Activated T-helper 17 cell treated with anti-CD3 and anti-CD28 coated beads, Interleukin-2, amount 50 U/mL, for 72 hours (primary cell): ENCODE data around the gene STOML2. TPM values are rescaled to one million over a fixed set of nuclear protein-coding genes. Genes with fewer than 3 reads are reported as not detected.

ENCODE experiments used
- ATAC-seq: fragments of 150-1000 bp; cut with Tn5 transposase; replicated peaks from 2 replicates; pipeline ENCODE4 v1.10.0; 2021; ENCODE audit warnings: mild to moderate bottlenecking, moderate library complexity
- H3K27ac Mint-ChIP-seq: one replicate; pipeline ENCODE4 v1.8.0; 2022; ENCODE audit warnings: mixed read lengths
- H3K27me3 Mint-ChIP-seq: one replicate; pipeline ENCODE4 v1.8.0; 2022; ENCODE audit warnings: mixed read lengths
- H3K36me3 Mint-ChIP-seq: one replicate; pipeline ENCODE4 v1.8.0; 2022; ENCODE audit warnings: low read depth, mild to moderate bottlenecking, mixed read lengths
- H3K4me1 Mint-ChIP-seq: one replicate; pipeline ENCODE4 v1.8.0; 2022; ENCODE audit warnings: mixed read lengths
- H3K4me3 Mint-ChIP-seq: one replicate; pipeline ENCODE4 v1.8.0; 2022; ENCODE audit warnings: mild to moderate bottlenecking, mixed read lengths
- H3K9me3 Mint-ChIP-seq: one replicate; pipeline ENCODE4 v1.8.0; 2022; ENCODE audit warnings: mixed read lengths
- total RNA-seq, 2 donors: library from RNA; stranded (reverse); gene quantifications; one replicate each; pipeline ENCODE4 v1.2.3, GENCODE V29; 2022

Gene STOML2
- total RNA-seq, 2 donors from 2014 or later: 117 to 226 TPM

GRCh38 chr9:35071814-35072460, 31.0 kb downstream of the STOML2 start:
- peaks cover 96% of the 10 kb centered on the region for H3K36me3 Mint-ChIP-seq
- H3K27ac Mint-ChIP-seq: peak overlapping the region; percentile 97
- H3K9me3 Mint-ChIP-seq: no peaks in the 10 kb centered on the region
- H3K27me3 Mint-ChIP-seq: no peaks in the 10 kb centered on the region
- peak; percentile 49 for ATAC-seq
- peak overlapping the region; percentile 89 for H3K4me3 Mint-ChIP-seq
- H3K4me1 Mint-ChIP-seq: peaks cover 52% of the 10 kb centered on the region

- Mint-ChIP-seq H3K4me1 (peaks cover 56% of the 10 kb centered on the region), H3K27me3 (no peaks in the 10 kb centered on the region), H3K9me3 (no peaks in the 10 kb centered on the region), H3K4me3 (peak overlapping the region; percentile 89), H3K36me3 (peaks cover 97% of the 10 kb centered on the region), H3K27ac (peak overlapping the region; percentile 97)
- ATAC-seq: peak; percentile 23
Measured at GRCh38 chr9:35070823-35071813, 31.8 kb downstream of the STOML2 start.

- Mint-ChIP-seq H3K9me3 (no peaks in the 10 kb centered on the region), H3K27ac (peak overlapping the region; percentile 80), H3K4me1 (peaks cover 48% of the 10 kb centered on the region), H3K36me3 (peaks cover 97% of the 10 kb centered on the region), H3K27me3 (no peaks in the 10 kb centered on the region), H3K4me3 (peak overlapping the region; percentile 89)
- ATAC-seq: no peak
Measured at GRCh38 chr9:35069020-35069419, 33.9 kb downstream of the STOML2 start.

- Mint-ChIP-seq H3K36me3 (peaks cover 98% of the 10 kb centered on the region), H3K4me3 (peak overlapping the region; percentile 89), H3K4me1 (peaks cover 36% of the 10 kb centered on the region), H3K27me3 (no peaks in the 10 kb centered on the region), H3K27ac (peak overlapping the region; percentile 80), H3K9me3 (no peaks in the 10 kb centered on the region)
- ATAC-seq: no peak
Measured at GRCh38 chr9:35067056-35067455, 35.9 kb downstream of the STOML2 start.

- ATAC-seq: no peak
- Mint-ChIP-seq H3K4me3 (no peak overlapping the region), H3K4me1 (peaks cover 4% of the 10 kb centered on the region), H3K27me3 (no peaks in the 10 kb centered on the region), H3K36me3 (peaks cover 100% of the 10 kb centered on the region), H3K27ac (no peak overlapping the region), H3K9me3 (no peaks in the 10 kb centered on the region)
Measured at GRCh38 chr9:35060548-35061207, 42.3 kb downstream of the STOML2 start.

- H3K4me3 Mint-ChIP-seq: no peak overlapping the region
- no peaks in the 10 kb centered on the region for H3K27me3 Mint-ChIP-seq
- ATAC-seq: no peak
- H3K36me3 Mint-ChIP-seq: peaks cover 100% of the 10 kb centered on the region
- H3K4me1 Mint-ChIP-seq: peaks cover 4% of the 10 kb centered on the region
- H3K27ac Mint-ChIP-seq: peak overlapping the region; percentile 38
- no peaks in the 10 kb centered on the region for H3K9me3 Mint-ChIP-seq
Measured at GRCh38 chr9:35059438-35059837, 43.5 kb downstream of the STOML2 start.

GRCh38 chr9:35057271-35057620, 45.7 kb downstream of the STOML2 start:
- Mint-ChIP-seq H3K36me3 (peaks cover 100% of the 10 kb centered on the region), H3K27me3 (no peaks in the 10 kb centered on the region), H3K4me3 (no peak overlapping the region), H3K4me1 (peaks cover 4% of the 10 kb centered on the region), H3K27ac (peak overlapping the region; percentile 5), H3K9me3 (no peaks in the 10 kb centered on the region)
- no peak for ATAC-seq

- H3K27me3 Mint-ChIP-seq: no peaks in the 10 kb centered on the region
- no peak for ATAC-seq
Measured at GRCh38 chr9:35056571-35057270, 46.2 kb downstream of the STOML2 start.

GRCh38 chr9:35054871-35055644, 47.9 kb downstream of the STOML2 start:
- H3K36me3 Mint-ChIP-seq: peaks cover 100% of the 10 kb centered on the region
- H3K4me1 Mint-ChIP-seq: peaks cover 10% of the 10 kb centered on the region
- H3K4me3 Mint-ChIP-seq: no peak overlapping the region
- H3K27ac Mint-ChIP-seq: no peak overlapping the region
- no peak for ATAC-seq
- no peaks in the 10 kb centered on the region for H3K9me3 Mint-ChIP-seq
- no peaks in the 10 kb centered on the region for H3K27me3 Mint-ChIP-seq

More at GRCh38 chr9:35056571-35057270, 46.2 kb downstream of the STOML2 start:
- no peak overlapping the region for H3K4me3 Mint-ChIP-seq
- no peaks in the 10 kb centered on the region for H3K9me3 Mint-ChIP-seq
- peaks cover 100% of the 10 kb centered on the region for H3K36me3 Mint-ChIP-seq
- peaks cover 4% of the 10 kb centered on the region for H3K4me1 Mint-ChIP-seq
- peak overlapping the region; percentile 5 for H3K27ac Mint-ChIP-seq

GRCh38 chr9:35054185-35054835, 48.6 kb downstream of the STOML2 start:
- peaks cover 100% of the 10 kb centered on the region for H3K36me3 Mint-ChIP-seq
- H3K9me3 Mint-ChIP-seq: no peaks in the 10 kb centered on the region
- no peaks in the 10 kb centered on the region for H3K27me3 Mint-ChIP-seq
- no peak overlapping the region for H3K27ac Mint-ChIP-seq
- H3K4me3 Mint-ChIP-seq: no peak overlapping the region
- H3K4me1 Mint-ChIP-seq: peaks cover 10% of the 10 kb centered on the region
- ATAC-seq: no peak

- Mint-ChIP-seq H3K9me3 (no peaks in the 10 kb centered on the region), H3K36me3 (peaks cover 93% of the 10 kb centered on the region), H3K4me1 (peaks cover 5% of the 10 kb centered on the region), H3K27ac (no peak overlapping the region), H3K4me3 (no peak overlapping the region), H3K27me3 (no peaks in the 10 kb centered on the region)
- peak; percentile 72 for ATAC-seq
Measured at GRCh38 chr9:35051069-35051967, 51.6 kb downstream of the STOML2 start.
